Heart left ventricle (tissue), 13 donors: Measurements from ENCODE around the gene TPT1.

Experiments
- CTCF ChIP-seq, 12 donors: fragments of 200-600 bp; sonication (generic) in 4 of 12; IDR thresholded peaks; one replicate each; pipeline versions ENCODE4 v1.5.0 to v1.8.0; 2018 to 2022; ENCODE audit warnings: antibody characterized with exemption in 12 of 12, mild to moderate bottlenecking in 5 of 12
- POLR2A ChIP-seq, 2 donors: fragments of 450-650 bp; IDR thresholded peaks; one replicate each; pipeline ENCODE4 v1.6.1; 2017; ENCODE audit warnings: antibody characterized with exemption in 2 of 2, mild to moderate bottlenecking in 2 of 2, moderate library complexity in 2 of 2
- donor health status: ischemic (EF 13 %, LVEDD 7.1; RV severe dilation, severe dysfunction).
- donor health status: DM: no; HTN: yes; CAD: no.
- donor health status: DM: no; HTN: no; CAD: no.
- donor health status: ischemic (EF 25% LVEDD 6.9; RV normal size, moderate dysfunction).
- donor health status: ischemic (EF 25% LVEDD 5.7; RV mildly dilated, moderate dysfunction).
- donor health status: ischemic (EF 35%, LVEDD 5.7; RV mildly dilated, moderate dysfunction).
- donor health status: nonischemic (EF 11% LVEDD 7.7; RV severe dilation, severe dysfunction).
- donor health status: DM: yes; HTN: yes; CAD: no.
- donor health status: PGD.
- donor health status: ischemic (EF 29% LVEDD 5.4; RV normal size, mild dysfunction).
- donor health status: nonischemic (EF 23%, LVEDD 6.1; RV moderate dilation, normal function).

- no peak for TF ChIP-seq CTCF (IDR thresholded peaks at IDR 0.05)
- no peak for TF ChIP-seq POLR2A (IDR thresholded peaks at IDR 0.05)
Observed at GRCh38 chr13:45365558-45365885, 24.5 kb upstream of the TPT1 start.
